Measurements from ENCODE around the gene ENO2.

ENO2 gene

GRCh38 chr12:6950811-6951540 is 36.6 kb downstream of the ENO2 start, which contains the start of gene PTPN6:
TSS of gene PTPN6 (plus strand) at chr12:6951356. CDS start at chr12:6951513, 157 bp downstream.
- peak; percentile 65 to 77 for DNase-seq

- no peak for DNase-seq
Observed at GRCh38 chr12:6951551-6952120, 37.3 kb downstream of the ENO2 start.

GRCh38 chr12:6952121-6952862 is 37.9 kb downstream of the ENO2 start:
- no peak for DNase-seq

- DNase-seq = no peak
Observed at GRCh38 chr12:6952863-6953441, 38.6 kb downstream of the ENO2 start.

- DNase-seq = peak; percentile 84 to 87
Observed at GRCh38 chr12:6953442-6954315, 39.3 kb downstream of the ENO2 start.

- no peak for DNase-seq
Observed at GRCh38 chr12:6954316-6955107, 40.1 kb downstream of the ENO2 start.

- no peak for DNase-seq
Observed at GRCh38 chr12:6955108-6956020, 41.0 kb downstream of the ENO2 start.

- peak in 1 of 2 donors; percentile 48 for DNase-seq
Observed at GRCh38 chr12:6956021-6956727, 41.8 kb downstream of the ENO2 start.

- DNase-seq = peak; percentile 42 to 67
Observed at GRCh38 chr12:6957151-6957701, 42.8 kb downstream of the ENO2 start.

- no peak for DNase-seq
Observed at GRCh38 chr12:6957741-6958608, 43.6 kb downstream of the ENO2 start.

GRCh38 chr12:6958609-6959057 is 44.3 kb downstream of the ENO2 start:
- no peak for DNase-seq

GRCh38 chr12:6959058-6959804 is 44.9 kb downstream of the ENO2 start:
- peak; percentile 87 to 90 for DNase-seq

- no peak for DNase-seq
Observed at GRCh38 chr12:6959805-6960592, 45.6 kb downstream of the ENO2 start.

GRCh38 chr12:6960593-6961277 is 46.4 kb downstream of the ENO2 start:
- DNase-seq = peak; percentile 57 to 62

GRCh38 chr12:6961278-6961694 is 46.9 kb downstream of the ENO2 start:
- DNase-seq = peak; percentile 92 to 94

GRCh38 chr12:6961695-6962284 is 47.4 kb downstream of the ENO2 start:
- peak in 1 of 2 donors; percentile 43 for DNase-seq

All from CD4-positive, alpha-beta T cell treated with Interleukin-4 for 1 hour (primary cell).